CD4-positive, CD25-positive, alpha-beta regulatory T cell (primary cell): ENCODE results near the gene EVL. TPM values are rescaled to one million over a fixed set of nuclear protein-coding genes. Genes with fewer than 3 reads are reported as not detected.
A peak's percentile ranks its signal among the peaks of the same experiment; 100 is the strongest.

Experiments used
- ATAC-seq, 2 donors: fragments of 150-1000 bp; cut with Tn5 transposase; one replicate each; pipeline ENCODE4 v1.10.0; 2021; ENCODE audit warnings: low read depth in 2 of 2, moderate number of reproducible peaks in 2 of 2, moderate library complexity in 1 of 2
- DNase-seq, 3 donors: peaks; one replicate each; pipeline versions ENCODE4 v3.0.0 to v3.0.0-alpha.2; 2012 to 2022; ENCODE audit warnings: mixed read lengths in 1 of 3
- H3K27ac ChIP-seq: one replicate; pipeline ENCODE4 v1.7.0; 2013; ENCODE audit warnings: mild to moderate bottlenecking, low read length; ENCODE audit not compliant: insufficient read depth, poor library complexity, severe bottlenecking
- H3K27me3 ChIP-seq: one replicate; pipeline ENCODE4 v1.7.0; 2013; ENCODE audit warnings: low read length; ENCODE audit not compliant: control insufficient read depth, insufficient read depth
- H3K36me3 ChIP-seq: one replicate; pipeline ENCODE4 v1.7.0; 2013; ENCODE audit warnings: mild to moderate bottlenecking, low read length, moderate library complexity; ENCODE audit not compliant: control insufficient read depth, insufficient read depth
- H3K4me1 ChIP-seq: 2 replicates; pipeline ENCODE4 v1.7.0; 2013; ENCODE audit warnings: mild to moderate bottlenecking, low read length; ENCODE audit not compliant: insufficient read depth, control insufficient read depth, poor library complexity, severe bottlenecking
- H3K4me3 ChIP-seq: one replicate; pipeline ENCODE4 v1.7.0; 2013; ENCODE audit warnings: low read depth, mild to moderate bottlenecking, low read length, moderate library complexity
- H3K9me3 ChIP-seq, 2 experiments: 1 replicate in 1 of 2; 2 replicates in 1 of 2; pipeline ENCODE4 v1.7.0; 2013; ENCODE audit warnings: low read length in 2 of 2, mild to moderate bottlenecking in 1 of 2, moderate library complexity in 1 of 2; ENCODE audit not compliant: control insufficient read depth in 2 of 2
- H3K27ac Mint-ChIP-seq, 3 donors: one replicate each; pipeline ENCODE4 v1.8.0; 2020 to 2022; ENCODE audit warnings: mild to moderate bottlenecking in 3 of 3, mixed read lengths in 3 of 3, moderate library complexity in 2 of 3
- H3K27me3 Mint-ChIP-seq: one replicate; pipeline ENCODE4 v1.8.0; 2022; ENCODE audit warnings: mild to moderate bottlenecking, mixed read lengths
- H3K36me3 Mint-ChIP-seq: one replicate; pipeline ENCODE4 v1.8.0; 2020; ENCODE audit warnings: mixed read lengths
- H3K4me1 Mint-ChIP-seq, 4 donors: one replicate each; pipeline ENCODE4 v1.8.0; 2020 to 2022; ENCODE audit warnings: mixed read lengths in 4 of 4, mild to moderate bottlenecking in 1 of 4
- H3K4me3 Mint-ChIP-seq, 4 donors: one replicate each; pipeline ENCODE4 v1.8.0; 2020 to 2022; ENCODE audit warnings: mild to moderate bottlenecking in 4 of 4, mixed read lengths in 4 of 4, moderate library complexity in 3 of 4
- H3K9me3 Mint-ChIP-seq, 7 donors: one replicate each; pipeline ENCODE4 v1.8.0; 2020 to 2022; ENCODE audit warnings: mixed read lengths in 7 of 7, mild to moderate bottlenecking in 3 of 7, moderate library complexity in 2 of 7
- polyA plus RNA-seq, 4 donors: library from polyadenylated mRNA; unstranded; fragments of 300-500 nt; fragmentation: Illumina TruSeq; gene quantifications; one replicate each; pipeline ENCODE4 v1.2.3, GENCODE V29; 2021
- total RNA-seq: library from RNA; stranded (reverse); gene quantifications from one replicate; pipeline ENCODE4 v1.2.3, GENCODE V29; 2022

The EVL gene
- total and polyA plus RNA-seq, 5 donors from 2014 or later = 118 to 1,219 (median 140) TPM

DNA sequence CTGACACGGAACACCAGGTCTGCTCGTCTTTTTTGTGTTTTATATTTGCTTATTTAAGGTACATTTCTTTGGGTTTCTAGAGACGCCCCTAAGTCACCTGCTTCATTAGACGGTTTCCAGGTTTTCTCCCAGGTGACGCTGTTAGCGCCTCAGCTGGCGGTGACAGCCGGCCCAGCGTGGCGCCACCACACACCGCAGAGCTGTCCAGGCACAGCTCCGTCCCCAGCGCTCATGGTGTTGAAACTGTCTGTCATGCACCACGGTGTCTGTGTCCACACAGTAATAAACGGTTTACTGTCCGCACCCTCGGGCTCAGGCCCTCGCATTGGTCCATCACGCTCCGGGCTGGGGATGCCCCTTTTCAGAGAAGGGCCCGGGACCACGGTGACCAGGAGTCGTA is 78.7 kb downstream of the EVL start:
- Mint-ChIP-seq H3K4me3 (no peak overlapping the region), H3K9me3 (peaks cover 0 to 1% (median 0%) of the 10 kb centered on the region in 7 donors), H3K4me1 (peaks cover 0 to 32% (median 10%) of the 10 kb centered on the region in 4 donors), H3K36me3 (peaks cover 11% of the 10 kb centered on the region), H3K27me3 (no peaks in the 10 kb centered on the region), H3K27ac (no peak overlapping the region)
- H3K9me3 ChIP-seq = no peaks in the 10 kb centered on the region
- ATAC-seq (no peak), DNase-seq (no peak)
- H3K27ac ChIP-seq = no peak overlapping the region
- peaks cover 13% of the 10 kb centered on the region for H3K4me1 ChIP-seq
- peaks cover 50% of the 10 kb centered on the region for H3K36me3 ChIP-seq
- no peaks in the 10 kb centered on the region for H3K27me3 ChIP-seq
- no peak overlapping the region for H3K4me3 ChIP-seq

DNA sequence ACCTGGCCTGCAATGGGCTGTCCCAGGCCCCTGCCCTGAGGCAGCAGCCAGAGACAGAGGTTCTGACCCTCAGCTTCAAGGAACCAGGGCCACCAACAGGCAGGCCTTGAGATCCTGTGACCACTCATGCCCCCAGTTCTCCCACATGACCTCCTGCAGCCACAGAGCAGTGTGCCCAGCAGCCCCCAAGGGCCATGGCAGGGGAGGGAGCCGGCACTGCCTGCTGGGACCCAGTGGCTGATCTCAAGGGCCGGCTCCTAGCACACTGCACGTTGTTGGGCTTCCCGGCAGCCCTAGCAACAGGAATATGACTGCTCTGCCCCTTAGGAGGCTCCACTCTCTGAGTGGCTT is 79.4 kb downstream of the EVL start:
- ATAC-seq = no peak
- Histone ChIP-seq H3K27ac (no peak overlapping the region), H3K36me3 (peaks cover 43% of the 10 kb centered on the region), H3K27me3 (no peaks in the 10 kb centered on the region), H3K9me3 (no peaks in the 10 kb centered on the region), H3K4me3 (no peak overlapping the region), H3K4me1 (peaks cover 13% of the 10 kb centered on the region)
- no peak overlapping the region for H3K4me3 Mint-ChIP-seq
- H3K9me3 Mint-ChIP-seq = peaks cover 0 to 1% (median 0%) of the 10 kb centered on the region in 7 donors
- peak overlapping the region in 1 of 3 donors; percentile 26 for H3K27ac Mint-ChIP-seq
- peaks cover 6% of the 10 kb centered on the region for H3K36me3 Mint-ChIP-seq
- H3K4me1 Mint-ChIP-seq = peaks cover 0 to 31% (median 9%) of the 10 kb centered on the region in 4 donors
- no peaks in the 10 kb centered on the region for H3K27me3 Mint-ChIP-seq
- no peak for DNase-seq

DNA sequence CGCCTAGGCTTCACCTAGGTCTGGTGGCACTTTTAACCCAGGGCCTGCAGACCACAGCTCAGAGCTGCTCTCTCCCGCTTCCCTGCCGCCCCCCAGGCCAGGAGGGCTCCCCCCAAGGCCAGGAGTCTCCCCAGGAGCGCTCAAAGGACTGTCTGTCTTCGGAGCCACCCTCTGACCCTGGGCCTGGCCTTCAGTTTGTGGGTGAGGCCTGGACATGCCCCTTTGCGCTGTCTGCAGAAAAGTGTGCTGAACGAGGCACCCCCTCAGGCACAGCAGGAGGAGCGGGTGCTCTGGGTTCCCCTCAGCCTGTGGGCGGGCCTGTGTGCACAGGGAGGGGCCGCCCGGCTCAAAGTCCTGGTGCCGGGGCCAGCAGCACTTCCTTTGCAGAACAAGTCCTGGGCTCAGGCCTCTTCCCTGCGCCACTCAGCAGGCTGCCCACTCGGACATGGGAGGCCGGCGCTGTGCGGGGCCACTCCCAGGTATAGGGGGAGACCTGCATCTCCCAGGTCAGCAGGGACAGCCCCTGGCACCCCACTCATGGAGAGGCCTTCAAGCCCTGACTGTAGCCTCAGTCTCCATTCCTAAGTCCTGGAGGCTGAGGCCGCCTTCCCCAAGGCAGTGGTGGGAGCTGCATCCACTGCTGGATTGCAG is 79.9 kb downstream of the EVL start:
- Mint-ChIP-seq H3K9me3 (peaks cover 0 to 1% (median 0%) of the 10 kb centered on the region in 7 donors), H3K36me3 (peaks cover 4% of the 10 kb centered on the region), H3K4me3 (peak overlapping the region in 1 of 4 donors; percentile 5), H3K27ac (peak overlapping the region in 1 of 3 donors; percentile 26), H3K4me1 (peaks cover 0 to 31% (median 9%) of the 10 kb centered on the region in 4 donors), H3K27me3 (no peaks in the 10 kb centered on the region)
- Histone ChIP-seq H3K4me1 (peaks cover 13% of the 10 kb centered on the region), H3K36me3 (peaks cover 38% of the 10 kb centered on the region), H3K4me3 (no peak overlapping the region), H3K27me3 (no peaks in the 10 kb centered on the region), H3K9me3 (no peaks in the 10 kb centered on the region), H3K27ac (no peak overlapping the region)
- DNase-seq = no peak
- ATAC-seq = no peak

DNA sequence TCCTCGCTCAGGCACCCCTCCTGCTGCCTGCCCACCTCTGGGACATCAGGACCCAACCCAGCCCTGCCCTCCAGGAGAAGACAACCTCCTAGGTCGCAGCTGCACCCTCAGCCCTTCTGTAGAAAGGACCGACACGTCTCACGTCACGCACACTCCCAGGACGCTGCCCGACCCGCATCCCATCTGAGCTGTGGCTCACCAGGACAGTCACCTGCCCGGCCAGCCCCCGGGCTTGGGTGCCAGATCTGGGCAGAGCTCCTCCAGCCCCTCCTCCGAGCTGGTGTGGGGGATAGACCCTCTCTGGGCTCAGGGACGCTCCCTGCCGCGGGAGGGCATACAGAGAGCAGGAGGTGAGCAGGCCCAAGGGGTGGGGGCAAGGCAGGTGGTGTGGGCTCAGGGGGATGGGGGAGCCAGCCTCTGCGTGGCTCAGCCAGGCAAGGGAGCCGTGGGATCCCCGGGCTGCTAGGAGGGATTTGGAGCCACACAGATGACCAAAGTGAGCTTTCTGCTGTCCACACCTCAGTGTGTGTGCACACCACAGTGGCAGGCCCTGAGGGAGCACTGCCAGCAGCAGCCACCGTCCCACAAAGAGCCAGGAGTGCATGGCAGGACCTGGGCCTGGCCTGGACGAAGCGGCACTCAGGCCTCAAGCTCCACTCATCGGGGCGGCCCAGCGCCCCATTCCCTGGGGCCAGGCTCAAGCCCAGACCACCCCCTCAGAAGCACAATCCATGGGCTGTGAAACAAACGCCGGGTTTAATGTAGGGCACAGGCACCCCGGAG is 80.7 kb downstream of the EVL start:
- no peaks in the 10 kb centered on the region for H3K9me3 ChIP-seq
- no peak overlapping the region for H3K27ac ChIP-seq
- H3K36me3 Mint-ChIP-seq = peaks cover 4% of the 10 kb centered on the region
- H3K4me1 ChIP-seq = peaks cover 13% of the 10 kb centered on the region
- ATAC-seq (no peak), DNase-seq (no peak)
- H3K27ac Mint-ChIP-seq = peak overlapping the region in 2 of 3 donors; percentile 71 to 79
- peaks cover 0 to 27% (median 7%) of the 10 kb centered on the region in 4 donors for H3K4me1 Mint-ChIP-seq
- no peak overlapping the region for H3K4me3 ChIP-seq
- peak overlapping the region in 3 of 4 donors; percentile 19 to 70 (median 43) for H3K4me3 Mint-ChIP-seq
- peaks cover 0 to 1% (median 0%) of the 10 kb centered on the region in 7 donors for H3K9me3 Mint-ChIP-seq
- peaks cover 4% of the 10 kb centered on the region for H3K27me3 Mint-ChIP-seq
- H3K36me3 ChIP-seq = peaks cover 31% of the 10 kb centered on the region
- no peaks in the 10 kb centered on the region for H3K27me3 ChIP-seq

DNA sequence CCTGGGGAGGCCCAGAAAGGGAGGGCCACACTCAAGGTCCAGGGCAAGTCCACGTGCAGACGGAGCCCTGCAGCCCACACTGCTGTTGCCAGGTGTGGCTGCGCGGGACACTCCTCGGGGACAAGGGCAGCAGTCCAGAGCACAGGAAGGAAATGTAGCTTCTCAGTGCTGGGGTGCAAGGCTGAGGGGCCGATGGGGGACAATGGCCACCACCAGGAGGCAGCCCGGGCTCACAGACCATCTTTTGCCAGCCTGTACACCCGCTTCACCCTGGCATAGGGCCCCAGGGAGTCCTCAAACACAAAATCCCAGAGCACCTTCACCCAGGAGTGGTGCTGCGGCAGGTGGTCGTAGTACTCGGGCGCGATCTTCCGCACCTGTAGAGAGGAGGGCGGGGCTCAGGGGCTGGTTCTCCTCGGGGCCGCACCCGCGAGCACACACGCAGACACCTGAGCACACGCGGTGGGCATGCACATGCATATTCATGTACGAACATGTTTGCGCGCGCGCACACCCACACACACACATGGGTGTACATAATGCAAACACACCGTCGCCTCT is 81.4 kb downstream of the EVL start:
- H3K4me3 ChIP-seq = no peak overlapping the region
- Mint-ChIP-seq H3K27me3 (peaks cover 4% of the 10 kb centered on the region), H3K36me3 (peaks cover 4% of the 10 kb centered on the region), H3K27ac (peak overlapping the region; percentile 43 to 79 (median 71)), H3K4me3 (peak overlapping the region; percentile 19 to 86 (median 66)), H3K9me3 (peaks cover 0 to 1% (median 0%) of the 10 kb centered on the region in 7 donors), H3K4me1 (peaks cover 0 to 27% (median 7%) of the 10 kb centered on the region in 4 donors)
- no peaks in the 10 kb centered on the region for H3K27me3 ChIP-seq
- DNase-seq = peak in 2 of 3 donors; percentile 28 to 45
- H3K4me1 ChIP-seq = peaks cover 13% of the 10 kb centered on the region
- no peak overlapping the region for H3K27ac ChIP-seq
- peak; percentile 8 to 17 for ATAC-seq
- no peaks in the 10 kb centered on the region for H3K9me3 ChIP-seq
- H3K36me3 ChIP-seq = peaks cover 23% of the 10 kb centered on the region

DNA sequence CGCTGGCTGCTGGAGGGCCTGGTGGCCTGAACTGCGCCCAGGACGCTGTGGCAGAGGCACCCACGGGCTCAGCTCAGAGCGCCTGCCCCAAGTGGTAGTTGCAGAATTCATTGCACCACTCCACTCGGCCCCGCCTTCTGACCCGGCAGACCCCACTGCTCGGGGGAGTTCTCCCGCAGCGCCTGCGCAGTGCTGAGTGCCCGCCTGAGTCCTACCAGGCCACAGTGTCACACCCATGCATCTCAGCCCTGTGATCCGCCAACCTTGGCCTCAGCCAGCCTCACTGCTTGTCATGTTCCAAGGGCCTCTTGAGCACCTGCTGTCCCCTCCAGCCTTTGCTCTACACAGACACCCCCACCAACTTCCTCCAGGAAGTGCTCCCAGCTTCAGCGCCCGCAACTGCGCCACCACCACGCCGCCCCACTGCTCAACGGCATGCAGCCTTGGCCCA is 82.0 kb downstream of the EVL start:
- ATAC-seq = peak; percentile 48 to 53
- no peak overlapping the region for H3K27ac ChIP-seq
- peaks cover 13% of the 10 kb centered on the region for H3K4me1 ChIP-seq
- DNase-seq = peak; percentile 40 to 64 (median 56)
- H3K27ac Mint-ChIP-seq = peak overlapping the region; percentile 67 to 90 (median 71)
- H3K9me3 ChIP-seq = no peaks in the 10 kb centered on the region
- H3K27me3 ChIP-seq = no peaks in the 10 kb centered on the region
- H3K4me3 ChIP-seq = no peak overlapping the region
- H3K36me3 Mint-ChIP-seq = peaks cover 2% of the 10 kb centered on the region
- H3K36me3 ChIP-seq = peaks cover 18% of the 10 kb centered on the region
- peaks cover 0 to 27% (median 7%) of the 10 kb centered on the region in 4 donors for H3K4me1 Mint-ChIP-seq
- H3K4me3 Mint-ChIP-seq = peak overlapping the region; percentile 0 to 86 (median 70)
- H3K9me3 Mint-ChIP-seq = peaks cover 0 to 3% (median 0%) of the 10 kb centered on the region in 7 donors
- peaks cover 4% of the 10 kb centered on the region for H3K27me3 Mint-ChIP-seq

DNA sequence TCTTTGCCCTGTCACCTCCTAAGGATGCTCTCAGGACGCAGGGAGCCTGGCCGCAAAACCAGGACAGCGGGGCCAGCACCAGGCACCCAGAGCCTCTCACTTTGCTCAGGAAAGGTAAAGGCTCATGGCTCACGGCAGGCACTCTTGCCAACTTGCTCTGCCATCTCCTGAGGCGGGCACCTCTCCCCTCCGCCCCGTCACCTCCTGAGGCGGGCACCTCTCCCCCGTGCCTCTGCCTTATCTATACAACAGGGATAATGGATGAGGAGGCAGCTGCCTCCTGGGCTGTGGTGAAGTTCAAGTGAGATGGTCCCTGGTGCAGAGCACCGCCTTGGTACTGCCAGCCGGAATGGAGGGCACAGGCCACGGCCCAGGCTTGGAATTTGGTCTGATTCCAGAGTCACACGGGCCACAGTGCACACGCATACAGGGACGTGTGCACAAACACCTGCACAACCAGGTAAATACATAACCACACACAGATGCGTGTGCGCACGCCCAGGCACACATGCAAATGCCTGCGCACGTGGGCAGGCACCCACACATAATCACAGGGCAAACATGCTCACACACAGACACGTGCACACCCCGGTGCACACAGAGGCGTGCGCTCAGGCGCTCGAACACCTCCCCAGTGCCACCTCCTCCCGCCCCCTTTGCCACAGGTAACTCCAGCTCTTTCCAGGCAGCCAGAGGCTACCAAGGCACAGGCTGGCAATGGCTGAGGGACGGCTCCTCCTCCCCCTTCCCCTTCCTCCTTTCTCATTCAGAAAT is 82.7 kb downstream of the EVL start:
- Histone ChIP-seq H3K27me3 (no peaks in the 10 kb centered on the region), H3K4me1 (peaks cover 13% of the 10 kb centered on the region), H3K36me3 (peaks cover 13% of the 10 kb centered on the region), H3K27ac (no peak overlapping the region), H3K4me3 (no peak overlapping the region), H3K9me3 (no peaks in the 10 kb centered on the region)
- no peak for DNase-seq
- peaks cover 6% of the 10 kb centered on the region for H3K27me3 Mint-ChIP-seq
- peak in 1 of 2 donors; percentile 3 for ATAC-seq
- peak overlapping the region; percentile 62 to 83 (median 71) for H3K27ac Mint-ChIP-seq
- H3K4me3 Mint-ChIP-seq = peak overlapping the region; percentile 39 to 86 (median 60)
- H3K9me3 Mint-ChIP-seq = peaks cover 0 to 4% (median 0%) of the 10 kb centered on the region in 7 donors
- peaks cover 0 to 30% (median 7%) of the 10 kb centered on the region in 4 donors for H3K4me1 Mint-ChIP-seq
- no peaks in the 10 kb centered on the region for H3K36me3 Mint-ChIP-seq
